B cell (primary cell): ENCODE results near the gene SMIM17. TPM values are rescaled to one million over a fixed set of nuclear protein-coding genes. Genes with fewer than 3 reads are reported as not detected.
A peak's percentile ranks its signal among the peaks of the same experiment; 100 is the strongest.
"Not testable (repeated sequence)": the region's sequence is repeated elsewhere in the genome, so short reads cannot be mapped to it uniquely, and the experiment has no call there.

Source experiments
- ATAC-seq: fragments of 200-7000 bp; cut with Tn5 transposase; one replicate; pipeline ENCODE4 v1.10.0; 2021; ENCODE audit warnings: low read depth, mild to moderate bottlenecking, moderate number of reproducible peaks, moderate library complexity
- CTCF ChIA-PET: fragments of 350-600 bp; sonication (Branson Sonifier 250); formaldehyde crosslinking; loops from one replicate; lab custom pipeline; 2021; ENCODE audit warnings: antibody characterized with exemption, inconsistent platforms; lab: Charles Lee
- POLR2A ChIA-PET: fragments of 350-600 bp; sonication (Branson Sonifier 250); formaldehyde crosslinking; loops from one replicate; lab custom pipeline; 2021; ENCODE audit warnings: antibody characterized with exemption; lab: Charles Lee
- DNase-seq: peaks from one replicate; pipeline ENCODE4 v3.0.0; 2013
- H2AFZ ChIP-seq: 2 replicates; pipeline ENCODE4 v1.6.1; 2012; ENCODE audit warnings: mild to moderate bottlenecking, low read depth, low read length; ENCODE audit not compliant: insufficient read depth, poor library complexity, severe bottlenecking
- H3K27ac ChIP-seq, 2 donors: 1 replicate in 1 of 2; 2 replicates in 1 of 2; pipeline ENCODE4 v1.5.1; 2012 to 2013; ENCODE audit warnings: low read length in 2 of 2, mild to moderate bottlenecking in 2 of 2, moderate library complexity in 1 of 2
- H3K27me3 ChIP-seq, 4 experiments: fragments of 200-600 bp in 1 of 4; sonication (generic) in 1 of 4; replicated peaks in 1 of 4; 1 replicate in 2 of 4; 2 replicates in 2 of 4; pipeline versions ENCODE4 v1.6.1 to v1.7.0; 2013 to 2016; ENCODE audit warnings: low read length in 3 of 4, mild to moderate bottlenecking in 2 of 4, mixed read lengths in 1 of 4, moderate library complexity in 1 of 4; ENCODE audit not compliant: insufficient read depth in 4 of 4, control insufficient read depth in 3 of 4; ENCODE audit errors: control extremely low read depth in 1 of 4
- H3K36me3 ChIP-seq, 2 experiments: replicated peaks in 1 of 2; 1 replicate in 1 of 2; 2 replicates in 1 of 2; pipeline versions ENCODE4 v1.6.1 to v1.7.1; 2013; ENCODE audit warnings: low read length in 1 of 2; ENCODE audit not compliant: insufficient read depth in 2 of 2, control insufficient read depth in 1 of 2; ENCODE audit errors: control extremely low read depth in 1 of 2, extremely low read depth in 1 of 2
- H3K4me1 ChIP-seq, 2 donors: fragments of 200-600 bp in 1 of 2; sonication (generic) in 1 of 2; 1 replicate in 1 of 2; 2 replicates in 1 of 2; pipeline versions ENCODE4 v1.5.1 to v1.6.1; 2013 to 2017; ENCODE audit warnings: low read length in 2 of 2; ENCODE audit not compliant: control insufficient read depth in 2 of 2, insufficient read depth in 2 of 2
- H3K4me2 ChIP-seq: replicated peaks from 2 replicates; pipeline ENCODE3; 2012; ENCODE audit warnings: mild to moderate bottlenecking, low read depth, low read length; ENCODE audit not compliant: poor library complexity, severe bottlenecking
- H3K4me3 ChIP-seq, 5 experiments: fragments of 200-600 bp in 1 of 5; sonication (generic) in 1 of 5; 1 replicate in 3 of 5; 2 replicates in 2 of 5; pipeline versions ENCODE4 v1.5.1 to v1.7.0; 2011 to 2016; ENCODE audit warnings: low read length in 4 of 5, mild to moderate bottlenecking in 4 of 5, low read depth in 2 of 5, control low read depth in 1 of 5, moderate library complexity in 1 of 5; ENCODE audit not compliant: insufficient read depth in 1 of 5; ENCODE audit errors: control extremely low read depth in 1 of 5, extremely low read depth in 1 of 5
- H3K79me2 ChIP-seq: fragments of 200-600 bp; sonication (generic); one replicate; pipeline ENCODE4 v1.6.0; 2016; ENCODE audit warnings: low read length; ENCODE audit not compliant: control insufficient read depth, insufficient read depth
- H3K9ac ChIP-seq: fragments of 200-600 bp; sonication (generic); 2 replicates; pipeline ENCODE4 v1.6.1; 2017; ENCODE audit warnings: mild to moderate bottlenecking, low read length, moderate library complexity
- H3K9me3 ChIP-seq, 3 donors: one replicate each; pipeline versions ENCODE4 v1.6.1 to v1.7.1; 2013; ENCODE audit warnings: low read length in 2 of 3; ENCODE audit not compliant: control insufficient read depth in 2 of 3, insufficient read depth in 1 of 3; ENCODE audit errors: control extremely low read depth in 1 of 3
- H4K20me1 ChIP-seq: 2 replicates; pipeline ENCODE4 v1.6.0; 2012; ENCODE audit warnings: mild to moderate bottlenecking, low read length; ENCODE audit not compliant: insufficient read depth, control insufficient read depth, poor library complexity, severe bottlenecking
- H3K27ac Mint-ChIP-seq: one replicate; pipeline ENCODE4 v1.8.0; 2021; ENCODE audit warnings: mixed read lengths
- H3K27me3 Mint-ChIP-seq: one replicate; pipeline ENCODE4 v1.8.0; 2021; ENCODE audit warnings: mixed read lengths
- H3K4me1 Mint-ChIP-seq: one replicate; pipeline ENCODE4 v1.8.0; 2021; ENCODE audit warnings: mixed read lengths
- H3K4me3 Mint-ChIP-seq: one replicate; pipeline ENCODE4 v1.8.0; 2021; ENCODE audit warnings: mixed read lengths
- H3K9me3 Mint-ChIP-seq: one replicate; pipeline ENCODE4 v1.8.0; 2022; ENCODE audit warnings: mixed read lengths; ENCODE audit not compliant: insufficient read depth
- EZH2 ChIP-seq: IDR thresholded peaks from 2 replicates; pipeline ENCODE4 v1.6.1; 2012; ENCODE audit warnings: borderline replicate concordance, low read depth, mild to moderate bottlenecking, moderate library complexity, low read length; ENCODE audit not compliant: insufficient read depth, poor library complexity, severe bottlenecking
- WGBS: methylation state at CpG from one replicate; pipeline ENCODE4 v1.1.5; 2013; ENCODE audit warnings: missing lambda C conversion rate; ENCODE audit not compliant: insufficient coverage; 5-methylcytosine and 5-hydroxymethylcytosine counted together
- intact Hi-C: fragments of 100-400 bp; cut with micrococcal nuclease; formaldehyde crosslinking; loops from one replicate; pipeline ENCODE4 v1.10.0; 2022
- polyA plus RNA-seq: library from polyadenylated mRNA; depleted of rRNA; stranded (reverse); fragments of >200 nt; gene quantifications from 2 replicates; pipeline ENCODE4 v1.2.3, GENCODE V29; 2012
- total RNA-seq, 2 donors: library from RNA; stranded (reverse); fragments of 120-200 nt in 1 of 2; gene quantifications; 1 replicate in 1 of 2; 2 replicates in 1 of 2; pipeline versions ENCODE4 v1.2.3 to v1.2.4, GENCODE V29; 2013 to 2022
- TF ChIP-seq, protein P1 (sequence below): fragments of 200-600 bp; IDR thresholded peaks from one replicate; pipeline ENCODE4 v1.8.0; 2022; ENCODE audit warnings: antibody characterized with exemption, mild to moderate bottlenecking

Gene SMIM17
- total and polyA plus RNA-seq, 2 donors (not counting 1 experiment from before 2014, with no cell fraction given), result not detected

DNA sequence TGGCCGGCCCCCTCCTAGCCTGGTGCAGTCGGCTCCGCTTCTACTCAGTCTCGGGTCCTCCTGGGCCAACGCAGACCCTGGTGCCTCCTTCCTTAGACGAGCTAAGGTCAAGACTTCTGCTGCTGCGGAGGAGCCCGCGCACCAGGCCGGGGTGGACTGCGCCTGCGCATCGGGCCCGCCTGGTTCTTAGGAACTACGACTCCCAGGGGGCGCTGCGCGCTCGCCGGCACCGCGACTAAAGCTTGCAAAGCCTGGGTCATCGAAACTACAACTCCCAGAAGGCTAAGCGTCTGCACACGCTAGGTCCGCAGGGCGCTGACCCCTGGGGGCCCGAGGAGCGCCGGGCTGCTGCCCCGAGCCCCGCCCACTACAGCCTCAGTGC, 28.6 kb downstream of the SMIM17 start, which contains the start of gene ZNF835:
Gene ZNF835, minus strand, starts transcription at position 145 of the 382 bp plus-strand sequence. CDS start 6,559 bp downstream, outside the sequence.
- WGBS, result 11% methylated on average over 32 of the region's 32 CpGs
- DNase-seq, result peak; percentile 92
- H3K27me3 ChIP-seq, result no peaks in the 10 kb centered on the region
- peak within 1 kb of the TSS; percentile 85 for H3K4me2 ChIP-seq
- H3K36me3 ChIP-seq, result no peaks in the 10 kb centered on the region
- H3K79me2 ChIP-seq, result peaks cover 14% of the 10 kb centered on the region
- ATAC-seq, result peak; percentile 98
- no peak within 1 kb of the TSS for H3K27ac ChIP-seq
- ChIA-PET CTCF (no interaction called here), POLR2A (no interaction called here)
- H3K9ac ChIP-seq, result peak within 1 kb of the TSS; percentile 72
- H3K4me1 Mint-ChIP-seq, result peaks cover 14% of the 10 kb centered on the region
- H3K9me3 ChIP-seq, result peaks cover 0 to 51% (median 0%) of the 10 kb centered on the region in 3 donors
- H3K27me3 Mint-ChIP-seq, result no peaks in the 10 kb centered on the region
- intact Hi-C loops, result loop anchor here (1.0 to 5.0 kb wide), 5 partner anchors 104 to 1636 kb away; partner anchors contain the start of genes ERVK3-1, ZFP28, ZNF470 and ZNF582
- TF ChIP-seq EZH2, result no peak
- TF ChIP-seq, protein P1, sequence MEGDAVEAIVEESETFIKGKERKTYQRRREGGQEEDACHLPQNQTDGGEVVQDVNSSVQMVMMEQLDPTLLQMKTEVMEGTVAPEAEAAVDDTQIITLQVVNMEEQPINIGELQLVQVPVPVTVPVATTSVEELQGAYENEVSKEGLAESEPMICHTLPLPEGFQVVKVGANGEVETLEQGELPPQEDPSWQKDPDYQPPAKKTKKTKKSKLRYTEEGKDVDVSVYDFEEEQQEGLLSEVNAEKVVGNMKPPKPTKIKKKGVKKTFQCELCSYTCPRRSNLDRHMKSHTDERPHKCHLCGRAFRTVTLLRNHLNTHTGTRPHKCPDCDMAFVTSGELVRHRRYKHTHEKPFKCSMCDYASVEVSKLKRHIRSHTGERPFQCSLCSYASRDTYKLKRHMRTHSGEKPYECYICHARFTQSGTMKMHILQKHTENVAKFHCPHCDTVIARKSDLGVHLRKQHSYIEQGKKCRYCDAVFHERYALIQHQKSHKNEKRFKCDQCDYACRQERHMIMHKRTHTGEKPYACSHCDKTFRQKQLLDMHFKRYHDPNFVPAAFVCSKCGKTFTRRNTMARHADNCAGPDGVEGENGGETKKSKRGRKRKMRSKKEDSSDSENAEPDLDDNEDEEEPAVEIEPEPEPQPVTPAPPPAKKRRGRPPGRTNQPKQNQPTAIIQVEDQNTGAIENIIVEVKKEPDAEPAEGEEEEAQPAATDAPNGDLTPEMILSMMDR, result peak; percentile 33
- peak within 1 kb of the TSS; percentile 89 for H3K27ac Mint-ChIP-seq
- no peaks in the 10 kb centered on the region for H4K20me1 ChIP-seq
- no peaks in the 10 kb centered on the region for H3K9me3 Mint-ChIP-seq
- H3K4me1 ChIP-seq, result peaks cover 9 to 18% of the 10 kb centered on the region in 2 donors
- H2AFZ ChIP-seq, result peak within 1 kb of the TSS; percentile 89
- peak within 1 kb of the TSS; percentile 27 to 83 (median 72) for H3K4me3 ChIP-seq
- peak within 1 kb of the TSS; percentile 98 for H3K4me3 Mint-ChIP-seq

DNA sequence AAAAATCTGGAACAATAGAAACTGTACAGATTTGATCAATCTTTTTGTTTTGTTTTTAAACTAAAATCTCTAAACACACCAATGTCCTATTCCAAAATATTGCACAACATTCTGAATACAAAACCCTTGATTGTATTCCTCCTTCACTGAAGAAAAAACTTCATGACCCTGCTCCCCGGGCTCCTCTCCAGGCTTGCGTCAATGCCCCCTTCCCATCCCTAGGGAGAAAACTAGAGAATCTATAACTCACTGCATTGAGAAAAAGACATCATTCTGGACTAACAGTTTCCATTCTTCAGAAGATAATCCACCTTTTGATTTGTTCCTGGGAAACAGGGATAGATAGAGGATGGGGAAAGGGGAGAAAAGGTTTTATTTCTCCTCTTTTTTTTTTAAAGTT, 29.7 kb downstream of the SMIM17 start:
- intact Hi-C loops, result loop anchor here (5.0 kb wide), 1 partner anchor 1635 kb away; the partner anchor contains the start of gene ERVK3-1
- H3K9ac ChIP-seq, CTCF ChIA-PET, H3K27ac Mint-ChIP-seq, H3K27ac ChIP-seq, H3K36me3 ChIP-seq, H3K4me2 ChIP-seq, DNase-seq, H3K27me3 Mint-ChIP-seq, H3K9me3 Mint-ChIP-seq, H2AFZ ChIP-seq, H3K4me3 ChIP-seq, POLR2A ChIA-PET, H3K27me3 ChIP-seq, H4K20me1 ChIP-seq, ATAC-seq: not testable (repeated sequence)
- 100% methylated on average over 2 of the region's 2 CpGs for WGBS
- Histone ChIP-seq H3K79me2 (peaks cover 14% of the 10 kb centered on the region), H3K4me1 (peaks cover 9 to 18% of the 10 kb centered on the region in 2 donors), H3K9me3 (peaks cover 0 to 41% (median 0%) of the 10 kb centered on the region in 3 donors)
- H3K4me1 Mint-ChIP-seq, result peaks cover 14% of the 10 kb centered on the region
- H3K4me3 Mint-ChIP-seq, result peak overlapping the region; percentile 39
